Transverse colon (tissue), 4 donors: ENCODE measurements around the gene ACVR1. TPM values are rescaled to one million over a fixed set of nuclear protein-coding genes. Genes with fewer than 3 reads are reported as not detected.

Experiments used
- DNase-seq: peaks from one replicate; pipeline ENCODE4 v3.0.0-alpha.2; 2019
- H3K27ac ChIP-seq, 4 donors: fragments of 200-600 bp; sonication (generic); 2 replicates each; pipeline ENCODE4 v1.5.1; 2016 to 2018; ENCODE audit warnings: inconsistent platforms in 4 of 4
- H3K27me3 ChIP-seq: fragments of 200-600 bp; sonication (generic); 2 replicates; pipeline ENCODE4 v1.5.1; 2017; ENCODE audit warnings: inconsistent platforms
- H3K36me3 ChIP-seq, 4 donors: fragments of 200-600 bp; sonication (generic); 2 replicates each; pipeline ENCODE4 v1.5.1; 2017 to 2019; ENCODE audit warnings: inconsistent platforms in 4 of 4
- H3K4me1 ChIP-seq, 4 donors: fragments of 200-600 bp; sonication (generic); 2 replicates each; pipeline ENCODE4 v1.5.1; 2017 to 2020; ENCODE audit warnings: inconsistent platforms in 4 of 4
- H3K4me3 ChIP-seq, 4 donors: fragments of 200-600 bp; sonication (generic); 1 replicate in 1 of 4; 2 replicates in 3 of 4; pipeline versions ENCODE4 v1.5.1 to v1.6.1; 2017 to 2019; ENCODE audit warnings: inconsistent platforms in 4 of 4
- H3K9me3 ChIP-seq, 2 donors: fragments of 200-600 bp; sonication (generic); 2 replicates each; pipeline ENCODE4 v1.5.1; 2017 to 2019; ENCODE audit warnings: inconsistent platforms in 2 of 2
- CTCF ChIP-seq, 5 experiments: fragments of 200-600 bp in 3 of 5; fragments of 450-650 bp in 2 of 5; sonication (generic) in 3 of 5; IDR thresholded peaks; 1 replicate in 2 of 5; 2 replicates in 3 of 5; pipeline ENCODE4 v1.5.1; 2016 to 2017; ENCODE audit warnings: antibody characterized with exemption in 5 of 5, inconsistent platforms in 3 of 5, mild to moderate bottlenecking in 2 of 5, moderate library complexity in 1 of 5
- EP300 ChIP-seq: sonication (generic); formaldehyde crosslinking; IDR thresholded peaks from one replicate; pipeline ENCODE4 v1.6.1; 2017; ENCODE audit warnings: antibody characterized with exemption, low read depth
- POLR2A ChIP-seq: fragments of 450-650 bp; IDR thresholded peaks from one replicate; pipeline ENCODE4 v1.6.1; 2016; ENCODE audit warnings: antibody characterized with exemption, mild to moderate bottlenecking, moderate library complexity
- POLR2AphosphoS5 ChIP-seq, 3 donors: sonication (generic); formaldehyde crosslinking; IDR thresholded peaks; one replicate each; pipeline ENCODE4 v1.6.1; 2016; ENCODE audit warnings: antibody characterized with exemption in 3 of 3
- WGBS, 2 donors: methylation state at CpG; one replicate each; pipeline ENCODE4 v1.1.5; 2018; ENCODE audit warnings: low coverage in 1 of 2; 5-methylcytosine and 5-hydroxymethylcytosine counted together
- in situ Hi-C, 4 donors: fragments of 200-750 bp; cut with MboI; loops; one replicate each; pipeline versions ENCODE4 v1.15.0 to v1.15.1; 2017; ENCODE audit warnings: low sequenced_read_pairs in 3 of 4, low pct_ligation_motif_present in 1 of 4, low pct_unique_long_range_greater_than_20kb in 1 of 4
- intact Hi-C: fragments of 100-400 bp; cut with DNase I; formaldehyde crosslinking; loops from one replicate; pipeline ENCODE4 v1.15.1; 2023; ENCODE audit warnings: low total_unique reads
- total RNA-seq, 4 donors: library from RNA; depleted of rRNA; stranded (reverse); fragments of >200 nt; gene quantifications; one replicate each; pipeline ENCODE4 v1.1.0, GENCODE V29; 2016

The ACVR1 gene
- total RNA-seq, 4 donors from 2014 or later, result 4.5 to 16.5 (median 11.8) TPM

GRCh38 chr2:157810037-157810436 is 66.1 kb downstream of the ACVR1 start:
- TF ChIP-seq EP300 (no peak), CTCF (IDR thresholded peaks at IDR 0.05) (no peak), POLR2A (no peak), POLR2AphosphoS5 (IDR thresholded peaks at IDR 0.05) (no peak)
- intact Hi-C loops, result no loop called here
- WGBS, 2 donors, result 45 to 71% methylated on average over 1 of the region's 1 CpG
- no peak for DNase-seq
- no peaks in the 10 kb centered on the region for H3K4me1 ChIP-seq
- H3K9me3 ChIP-seq, result no peaks in the 10 kb centered on the region
- H3K27me3 ChIP-seq, result no peaks in the 10 kb centered on the region
- no peak overlapping the region for H3K27ac ChIP-seq
- no peaks in the 10 kb centered on the region for H3K36me3 ChIP-seq
- H3K4me3 ChIP-seq, result no peak overlapping the region
- in situ Hi-C loops, result no loop called here

GRCh38 chr2:157809212-157809611 is 66.9 kb downstream of the ACVR1 start:
- intact Hi-C loops, result no loop called here
- H3K4me1 ChIP-seq, result no peaks in the 10 kb centered on the region
- no peaks in the 10 kb centered on the region for H3K36me3 ChIP-seq
- H3K27me3 ChIP-seq, result no peaks in the 10 kb centered on the region
- no peak for TF ChIP-seq POLR2AphosphoS5 (IDR thresholded peaks at IDR 0.05)
- no peak for TF ChIP-seq POLR2A
- TF ChIP-seq EP300, result no peak
- TF ChIP-seq CTCF (IDR thresholded peaks at IDR 0.05), result no peak
- 82 to 93% methylated on average over 4 of the region's 4 CpGs for WGBS, 2 donors
- DNase-seq, result no peak
- in situ Hi-C loops, result no loop called here
- no peaks in the 10 kb centered on the region for H3K9me3 ChIP-seq
- H3K4me3 ChIP-seq, result no peak overlapping the region
- H3K27ac ChIP-seq, result no peak overlapping the region

GRCh38 chr2:157808421-157808820 is 67.7 kb downstream of the ACVR1 start:
- no peaks in the 10 kb centered on the region for H3K4me1 ChIP-seq
- TF ChIP-seq EP300, result no peak
- no peak for TF ChIP-seq CTCF (IDR thresholded peaks at IDR 0.05)
- no peak for TF ChIP-seq POLR2A
- no peak for TF ChIP-seq POLR2AphosphoS5 (IDR thresholded peaks at IDR 0.05)
- no peaks in the 10 kb centered on the region for H3K9me3 ChIP-seq
- 93 to 100% methylated on average over 3 of the region's 3 CpGs for WGBS, 2 donors
- DNase-seq, result no peak
- H3K27me3 ChIP-seq, result no peaks in the 10 kb centered on the region
- no peak overlapping the region for H3K4me3 ChIP-seq
- in situ Hi-C loops (no loop called here), intact Hi-C loops (no loop called here)
- no peak overlapping the region for H3K27ac ChIP-seq
- no peaks in the 10 kb centered on the region for H3K36me3 ChIP-seq

GRCh38 chr2:157806426-157807077 is 69.6 kb downstream of the ACVR1 start:
- no peak for DNase-seq
- no peaks in the 10 kb centered on the region for H3K4me1 ChIP-seq
- intact Hi-C loops (no loop called here), in situ Hi-C loops (no loop called here)
- no peak overlapping the region for H3K4me3 ChIP-seq
- no peaks in the 10 kb centered on the region for H3K27me3 ChIP-seq
- no peaks in the 10 kb centered on the region for H3K9me3 ChIP-seq
- H3K27ac ChIP-seq, result no peak overlapping the region
- H3K36me3 ChIP-seq, result no peaks in the 10 kb centered on the region
- no peak for TF ChIP-seq POLR2A
- TF ChIP-seq EP300, result no peak
- TF ChIP-seq POLR2AphosphoS5 (IDR thresholded peaks at IDR 0.05), result no peak
- no peak for TF ChIP-seq CTCF (IDR thresholded peaks at IDR 0.05)
- 88 to 92% methylated on average over 4 to 7 of the region's 7 CpGs for WGBS, 2 donors
